H1 (cell line): ENCODE results near the gene FGL2. TPM values are rescaled to one million over a fixed set of nuclear protein-coding genes. Genes with fewer than 3 reads are reported as not detected.

Experiments used
- CTCF ChIA-PET: fragments of 300-600 bp; sonication (Branson Sonifier 250); formaldehyde crosslinking; loops from one replicate; lab custom pipeline; 2021; ENCODE audit not compliant: partially characterized antibody; lab: Charles Lee
- POLR2A ChIA-PET: fragments of 300-600 bp; sonication (Branson Sonifier 250); formaldehyde crosslinking; loops from one replicate; lab custom pipeline; 2021; ENCODE audit warnings: inconsistent platforms; ENCODE audit not compliant: partially characterized antibody; lab: Charles Lee
- DNase-seq, 2 experiments: peaks; one replicate each; pipeline versions ENCODE4 v3.0.0 to v3.0.0-alpha.2; 2010 to 2022; ENCODE audit warnings: low spot score in 2 of 2, low read depth in 1 of 2, mixed read lengths in 1 of 2
- FAIRE-seq: peaks from 2 replicates; lab custom pipeline; 2011; peaks lifted over from hg19 to GRCh38; lab: Jason Lieb, UNC
- H2AFZ ChIP-seq: 2 replicates; pipeline ENCODE4 v1.8.1; 2012; ENCODE audit warnings: low read length, inconsistent platforms
- H2AK5ac ChIP-seq: 2 replicates; pipeline ENCODE4 v1.6.1; 2013; ENCODE audit warnings: low read depth, low read length
- H2BK120ac ChIP-seq: replicated peaks from 2 replicates; pipeline ENCODE3; 2013; ENCODE audit warnings: low read depth, low read length, inconsistent platforms
- H2BK12ac ChIP-seq: 2 replicates; pipeline ENCODE4 v1.6.1; 2013; ENCODE audit warnings: low read depth, low read length
- H2BK15ac ChIP-seq: 2 replicates; pipeline ENCODE4 v1.6.1; 2013; ENCODE audit warnings: low read length
- H2BK20ac ChIP-seq: 2 replicates; pipeline ENCODE4 v1.6.1; 2013; ENCODE audit warnings: low read length
- H2BK5ac ChIP-seq: 2 replicates; pipeline ENCODE4 v1.6.1; 2013; ENCODE audit warnings: low read depth, low read length
- H3K14ac ChIP-seq: 2 replicates; pipeline ENCODE4 v1.6.1; 2013; ENCODE audit warnings: inconsistent platforms; ENCODE audit not compliant: insufficient read length
- H3K18ac ChIP-seq: 2 replicates; pipeline ENCODE4 v1.6.1; 2013; ENCODE audit warnings: low read length; ENCODE audit errors: extremely low read depth
- H3K23ac ChIP-seq: 2 replicates; pipeline ENCODE4 v1.6.1; 2013; ENCODE audit warnings: inconsistent platforms; ENCODE audit not compliant: insufficient read length
- H3K23me2 ChIP-seq: 2 replicates; pipeline ENCODE4 v1.6.1; 2013; ENCODE audit warnings: low read depth, low read length
- H3K27ac ChIP-seq: 2 replicates; pipeline ENCODE4 v1.6.1; 2011; ENCODE audit warnings: low read depth, low read length, inconsistent platforms
- H3K27me3 ChIP-seq, 4 experiments: replicated peaks in 1 of 4; 1 replicate in 1 of 4; 2 replicates in 3 of 4; pipeline versions ENCODE4 v1.6.1 to v1.8.1; 2011 to 2013; ENCODE audit warnings: low read length in 3 of 4, mild to moderate bottlenecking in 3 of 4, inconsistent platforms in 2 of 4, mixed read lengths in 2 of 4, moderate library complexity in 1 of 4; ENCODE audit not compliant: control insufficient read depth in 3 of 4, insufficient read depth in 3 of 4; ENCODE audit errors: extremely low read depth in 1 of 4
- H3K36me3 ChIP-seq, 4 experiments: 2 replicates each; pipeline versions ENCODE4 v1.6.1 to v1.8.1; 2011 to 2013; ENCODE audit warnings: mild to moderate bottlenecking in 4 of 4, low read length in 3 of 4, moderate library complexity in 2 of 4, control low read depth in 1 of 4, inconsistent platforms in 1 of 4; ENCODE audit not compliant: insufficient read depth in 4 of 4, control insufficient read depth in 2 of 4
- H3K4ac ChIP-seq: replicated peaks from 2 replicates; pipeline ENCODE3; 2013; ENCODE audit warnings: low read length, low read depth, mixed read lengths, inconsistent platforms; ENCODE audit not compliant: insufficient read length
- H3K4me1 ChIP-seq, 4 experiments: replicated peaks in 1 of 4; 1 replicate in 1 of 4; 2 replicates in 3 of 4; pipeline versions ENCODE4 v1.6.1 to v1.8.1; 2011 to 2013; ENCODE audit warnings: low read length in 3 of 4, inconsistent platforms in 2 of 4, mixed read lengths in 1 of 4; ENCODE audit not compliant: insufficient read depth in 4 of 4, control insufficient read depth in 3 of 4
- H3K4me2 ChIP-seq, 2 experiments: 2 replicates each; pipeline versions ENCODE4 v1.6.1 to v1.8.1; 2011 to 2013; ENCODE audit warnings: low read depth in 2 of 2, low read length in 2 of 2, control low read depth in 1 of 2, inconsistent platforms in 1 of 2, mild to moderate bottlenecking in 1 of 2; ENCODE audit not compliant: insufficient read depth in 1 of 2
- H3K4me3 ChIP-seq, 4 experiments: fragments of 200-600, 300-600 bp in 1 of 4; sonication (generic), shearing (Covaris generic), sonication (Bioruptor Twin) in 1 of 4; 2 replicates each; pipeline versions ENCODE4 v1.5.1 to v1.8.1; 2011 to 2016; ENCODE audit warnings: low read length in 4 of 4, low read depth in 3 of 4, control low read depth in 2 of 4, inconsistent platforms in 2 of 4, mild to moderate bottlenecking in 2 of 4, mixed read lengths in 1 of 4, moderate library complexity in 1 of 4; ENCODE audit not compliant: insufficient read depth in 2 of 4; ENCODE audit errors: extremely low read depth in 1 of 4
- H3K56ac ChIP-seq: replicated peaks from 2 replicates; pipeline ENCODE3; 2013; ENCODE audit warnings: low read depth, mild to moderate bottlenecking, mixed read lengths, low read length, inconsistent platforms; ENCODE audit not compliant: insufficient read length
- H3K79me1 ChIP-seq: 2 replicates; pipeline ENCODE4 v1.6.1; 2013; ENCODE audit warnings: low read depth, low read length, control low read depth
- H3K79me2 ChIP-seq, 2 experiments: 2 replicates each; pipeline versions ENCODE4 v1.6.1 to v1.8.1; 2012 to 2013; ENCODE audit warnings: low read length in 2 of 2, mild to moderate bottlenecking in 2 of 2, inconsistent platforms in 1 of 2; ENCODE audit not compliant: insufficient read depth in 2 of 2, control insufficient read depth in 1 of 2
- H3K9ac ChIP-seq, 4 experiments: replicated peaks in 1 of 4; 1 replicate in 1 of 4; 2 replicates in 3 of 4; pipeline versions ENCODE4 v1.6.1 to v1.8.1; 2011 to 2013; ENCODE audit warnings: low read depth in 3 of 4, low read length in 3 of 4, control low read depth in 2 of 4, mild to moderate bottlenecking in 2 of 4, moderate library complexity in 2 of 4, inconsistent platforms in 1 of 4; ENCODE audit errors: extremely low read depth in 1 of 4
- H3K9me3 ChIP-seq, 2 experiments: 2 replicates each; pipeline versions ENCODE4 v1.6.1 to v1.8.1; 2012 to 2013; ENCODE audit warnings: mild to moderate bottlenecking in 2 of 2, moderate library complexity in 2 of 2, control low read depth in 1 of 2, inconsistent platforms in 1 of 2, low read depth in 1 of 2, low read length in 1 of 2, mixed read lengths in 1 of 2; ENCODE audit not compliant: insufficient read depth in 2 of 2
- H4K20me1 ChIP-seq, 2 experiments: replicated peaks in 1 of 2; 2 replicates each; pipeline versions ENCODE3 to v1.8.1; 2011 to 2013; ENCODE audit warnings: inconsistent platforms in 2 of 2, low read length in 2 of 2, mild to moderate bottlenecking in 1 of 2; ENCODE audit not compliant: insufficient read depth in 2 of 2, control insufficient read depth in 1 of 2
- H4K5ac ChIP-seq: 2 replicates; pipeline ENCODE4 v1.6.1; 2013; ENCODE audit warnings: low read length, low read depth, mixed read lengths, inconsistent platforms; ENCODE audit not compliant: insufficient read length
- H4K8ac ChIP-seq: 2 replicates; pipeline ENCODE4 v1.8.0; 2013; ENCODE audit warnings: mild to moderate bottlenecking, moderate library complexity, low read length, inconsistent platforms; ENCODE audit not compliant: insufficient read depth; ENCODE audit errors: extremely low read depth
- H4K91ac ChIP-seq: replicated peaks from 2 replicates; pipeline ENCODE3; 2013; ENCODE audit warnings: low read length, mixed read lengths, inconsistent platforms; ENCODE audit not compliant: insufficient read length
- HDAC6 ChIP-seq: IDR thresholded peaks from one replicate; pipeline ENCODE4 v1.7.1; 2012; ENCODE audit warnings: low read depth, mild to moderate bottlenecking, inconsistent platforms, low read length, moderate library complexity
- ZNF274 ChIP-seq: IDR thresholded peaks from 2 replicates; pipeline ENCODE4 v1.7.0; 2012; ENCODE audit warnings: low read length, borderline replicate concordance; ENCODE audit errors: extremely low read depth
- WGBS, 2 experiments: shearing (Covaris generic) in 1 of 2; methylation state at CpG; one replicate each; pipeline versions ENCODE4 v1.1.6 to v1.1.7; 2013 to 2015; ENCODE audit warnings: low lambda C conversion rate in 2 of 2, mixed read lengths in 2 of 2, inconsistent platforms in 1 of 2, low coverage in 1 of 2, missing lambda C conversion rate in 1 of 2; ENCODE audit not compliant: insufficient replicate concordance in 2 of 2, insufficient coverage in 1 of 2, insufficient read length in 1 of 2; ENCODE audit errors: extremely low coverage in 1 of 2, missing lambda C conversion rate in 1 of 2; 5-methylcytosine and 5-hydroxymethylcytosine counted together
- polyA plus RNA-seq, 7 experiments: library from polyadenylated mRNA; depleted of rRNA in 3 of 7; stranded (reverse) in 5 of 7; unstranded in 2 of 7; fragments of >200 nt in 5 of 7; fragments of 200-250 nt in 2 of 7; gene quantifications; 1 replicate in 5 of 7; 2 replicates in 1 of 7; 4 replicates in 1 of 7; pipeline versions ENCODE4 v1.2.1 to v1.2.3, GENCODE V29; 2011 to 2013; ENCODE audit warnings: missing spikeins in 2 of 7, mixed read lengths in 2 of 7
- total RNA-seq: library from RNA; stranded (reverse); fragmentation: NEBNext Ultra II Directional; extraction: Animal tissue kit (Norgen Biotek cat#: 25700); gene quantifications from 2 replicates; pipeline ENCODE4 v1.2.1, GENCODE V29; 2021

The FGL2 gene
- total and polyA plus RNA-seq, 2 of the 8 experiments (the other 6 are each of a cell fraction or from before 2014, with no cell fraction given), result not detected

- Histone ChIP-seq H3K4ac (no peak overlapping the region), H4K5ac (no peak overlapping the region), H3K9ac (no peak overlapping the region), H3K27ac (no peak overlapping the region), H3K4me1 (no peaks in the 10 kb centered on the region), H3K18ac (no peak overlapping the region), H3K4me3 (no peak overlapping the region), H2BK12ac (no peak overlapping the region), H3K79me1 (no peaks in the 10 kb centered on the region), H3K79me2 (no peaks in the 10 kb centered on the region), H3K36me3 (no peaks in the 10 kb centered on the region), H4K91ac (no peak overlapping the region), H3K14ac (no peak overlapping the region), H2AK5ac (no peak overlapping the region), H2BK20ac (no peak overlapping the region), H3K23me2 (no peaks in the 10 kb centered on the region), H4K8ac (no peak overlapping the region), H3K9me3 (peaks cover 0 to 2% of the 10 kb centered on the region in 2 experiments; a peak in 1 of 4 replicates), H3K27me3 (no peaks in the 10 kb centered on the region), H2BK5ac (no peak overlapping the region), H2AFZ (no peak overlapping the region), H2BK120ac (no peak overlapping the region), H3K4me2 (no peak overlapping the region), H3K23ac (no peak overlapping the region), H4K20me1 (no peaks in the 10 kb centered on the region), H2BK15ac (no peak overlapping the region), H3K56ac (no peak overlapping the region)
- FAIRE-seq, result no peak
- POLR2A ChIA-PET, result no interaction called here
- CTCF ChIA-PET, result interaction anchor here (1.5 kb wide), 1 partner anchor 23 kb away, joined by 3 read pairs; no protein-coding TSS in a partner anchor
- DNase-seq, result no peak
- WGBS, 2 experiments, result 92% methylated on average over 2 of the region's 2 CpGs; no CpG with 5 or more reads in 1 of the 2 experiments
- TF ChIP-seq ZNF274 (no peak), HDAC6 (no peak)
These were observed 23.6 kb upstream of the FGL2 start for GRCh38 chr7:77223261-77223660.
